ENCODE results near the gene SESTD1. TPM values are rescaled to one million over a fixed set of nuclear protein-coding genes. Genes with fewer than 3 reads are reported as not detected.
"Not testable (repeated sequence)": the region's sequence is repeated elsewhere in the genome, so short reads cannot be mapped to it uniquely, and the experiment has no call there.

SESTD1 gene
- total and polyA plus RNA-seq, 2 of the 4 experiments (the other 2 are of a cell fraction), result 8.4 to 12.7 TPM

DNA sequence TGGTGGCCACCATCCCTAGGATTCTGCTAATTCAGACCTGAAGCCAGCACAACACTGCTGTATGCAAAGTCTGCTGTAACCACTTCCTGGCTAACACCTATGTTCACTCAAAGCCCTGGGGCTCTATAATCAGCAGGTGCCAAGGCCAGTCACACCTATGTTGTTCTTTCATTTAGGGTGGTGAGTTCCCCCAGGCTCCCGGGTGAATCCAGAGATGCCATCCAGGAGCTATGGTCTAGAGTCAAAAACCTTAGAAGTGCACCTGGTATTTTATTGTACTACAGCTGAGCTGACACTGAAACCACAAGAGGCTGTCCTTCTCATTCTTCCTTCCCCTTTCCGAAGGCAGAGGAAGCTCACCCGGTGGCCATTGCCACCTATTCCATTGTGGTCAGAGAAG lies 168.5 kb downstream of the SESTD1 start:
- dilution Hi-C loops (cut with HindIII; ENCODE audit: low sequenced_read_pairs, unreplicated experiment), result no loop called here

DNA sequence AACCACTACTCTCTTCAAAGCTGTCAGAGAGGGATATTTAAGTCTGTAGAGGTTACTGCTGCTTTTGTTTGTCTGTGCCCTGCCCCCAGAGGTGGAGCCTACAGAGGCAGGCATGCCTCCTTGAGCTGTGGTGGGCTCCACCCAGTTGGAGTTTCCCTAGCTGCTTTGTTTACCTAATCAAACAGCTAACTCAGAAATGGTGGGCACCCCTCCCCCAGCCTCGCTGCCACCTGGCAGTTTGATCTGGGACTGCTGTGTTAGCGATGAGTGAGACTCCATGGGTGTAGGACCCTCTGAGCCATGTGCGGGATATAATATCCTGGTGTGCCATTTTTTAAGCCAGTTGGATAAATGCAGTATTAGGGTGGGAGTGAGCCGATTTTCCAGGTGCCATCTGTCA lies 171.7 kb downstream of the SESTD1 start:
- in situ Hi-C loops (cut with MboI; ENCODE audit: low sequenced_read_pairs); ATAC-seq (ENCODE audit: low read depth): not testable (repeated sequence)

More for the DNA sequence above, 168.5 kb downstream of the SESTD1 start:
- H3K27me3 ChIP-seq (ENCODE audit: control insufficient read depth, insufficient read depth, low read length), result no peaks in the 10 kb centered on the region
- no peak overlapping the region for H2AK9ac ChIP-seq (replicated peaks; ENCODE audit: low read depth, low read length, poor library complexity)
- H3K4me2 ChIP-seq (ENCODE audit: low read depth, low read length), result no peak overlapping the region
- no peak overlapping the region for H3K56ac ChIP-seq (ENCODE audit: extremely low read depth, insufficient read depth, low read length)
- no peak overlapping the region for H2AK5ac ChIP-seq (ENCODE audit: low read depth, low read length)
- ChIA-PET CTCF (no interaction called here), POLR2A (ENCODE audit: unreplicated experiment) (no interaction called here)
- intact Hi-C loops (cut with micrococcal nuclease) (no loop called here), in situ Hi-C loops (cut with MboI; ENCODE audit: low sequenced_read_pairs) (no loop called here)
- no peak overlapping the region for H3K23ac ChIP-seq (ENCODE audit: low read depth, low read length)
- no peak overlapping the region for H2AFZ ChIP-seq (replicated peaks; ENCODE audit: low read length, poor library complexity)
- no peak overlapping the region for H2BK15ac ChIP-seq (ENCODE audit: low read depth, low read length)
- no peaks in the 10 kb centered on the region for H3K36me3 ChIP-seq (ENCODE audit: control insufficient read depth, insufficient read depth, low read length)
- ATAC-seq (ENCODE audit: low read depth), result no peak
- no peak overlapping the region for H3K4me3 ChIP-seq (ENCODE audit: insufficient read depth, low read depth, low read length)
- no peak overlapping the region for H3K18ac ChIP-seq (ENCODE audit: low read depth, low read length)
- no peaks in the 10 kb centered on the region for H4K20me1 ChIP-seq (ENCODE audit: insufficient read depth, low read length)
- no peak overlapping the region for H4K8ac ChIP-seq (ENCODE audit: low read depth in 2 of 2, low read length in 2 of 2)
- H3K9me3 ChIP-seq (ENCODE audit: control insufficient read depth, insufficient read depth, low read length), result no peaks in the 10 kb centered on the region
- no peaks in the 10 kb centered on the region for H3K79me1 ChIP-seq (ENCODE audit: low read depth in 1 of 2, low read length in 2 of 2)
- no peak overlapping the region for H4K91ac ChIP-seq (ENCODE audit: insufficient read depth, low read depth, low read length)
- H3K4ac ChIP-seq (ENCODE audit: low read depth, low read length), result no peak overlapping the region
- no CpG with 5 or more reads among the region's 3 CpGs for WGBS, 2 experiments (ENCODE audit: extremely low coverage in 2 of 2, insufficient read length in 1 of 2)
- no peak overlapping the region for H2BK20ac ChIP-seq (ENCODE audit: low read depth, low read length)
- no TSS peak for BruUV-seq (replicated peaks)
- H3K9me1 ChIP-seq (ENCODE audit: insufficient read depth, low read length), result no peaks in the 10 kb centered on the region
- no peak overlapping the region for H2BK120ac ChIP-seq (ENCODE audit: low read depth, low read length)
- no peak overlapping the region for H3K9ac ChIP-seq (ENCODE audit: low read depth, low read length)
- TF ChIP-seq RFX5 (IDR thresholded peaks at IDR 0.05; ENCODE audit: low read depth, low read length) (no peak), MAFK (IDR thresholded peaks at IDR 0.05; ENCODE audit: low read depth, low read length) (no peak), CEBPB (IDR thresholded peaks at IDR 0.05; ENCODE audit: low read depth, low read length) (no peak), RAD21 (IDR thresholded peaks at IDR 0.05; ENCODE audit: low read length) (no peak), CHD1 (IDR thresholded peaks at IDR 0.05; ENCODE audit: low read depth, low read length) (no peak)
- no peak overlapping the region for H4K5ac ChIP-seq (ENCODE audit: low read depth, low read length)
- no peak for DNase-seq
- no peak overlapping the region for H2BK5ac ChIP-seq (ENCODE audit: low read depth, low read length, poor library complexity, severe bottlenecking)
- H3K14ac ChIP-seq (replicated peaks; ENCODE audit: low read depth, low read length), result no peak overlapping the region
- H3K4me1 ChIP-seq (ENCODE audit: control insufficient read depth, insufficient read depth, low read length), result no peaks in the 10 kb centered on the region
- H3K27ac ChIP-seq (ENCODE audit: insufficient read depth, low read length), result no peak overlapping the region

More for the DNA sequence above, 171.7 kb downstream of the SESTD1 start:
- H3K79me1 ChIP-seq (ENCODE audit: low read depth in 1 of 2, low read length in 2 of 2); H3K4me2 ChIP-seq (ENCODE audit: low read depth, low read length); H2AFZ ChIP-seq (replicated peaks; ENCODE audit: low read length, poor library complexity); H3K27ac ChIP-seq (ENCODE audit: insufficient read depth, low read length); H2BK120ac ChIP-seq (ENCODE audit: low read depth, low read length); intact Hi-C loops (cut with micrococcal nuclease); H2BK20ac ChIP-seq (ENCODE audit: low read depth, low read length); H3K4me1 ChIP-seq (ENCODE audit: control insufficient read depth, insufficient read depth, low read length); dilution Hi-C loops (cut with HindIII; ENCODE audit: low sequenced_read_pairs, unreplicated experiment); H4K8ac ChIP-seq (ENCODE audit: low read depth in 2 of 2, low read length in 2 of 2); H3K18ac ChIP-seq (ENCODE audit: low read depth, low read length); H3K9ac ChIP-seq (ENCODE audit: low read depth, low read length); H3K9me1 ChIP-seq (ENCODE audit: insufficient read depth, low read length); H3K9me3 ChIP-seq (ENCODE audit: control insufficient read depth, insufficient read depth, low read length); H2BK5ac ChIP-seq (ENCODE audit: low read depth, low read length, poor library complexity, severe bottlenecking); H4K20me1 ChIP-seq (ENCODE audit: insufficient read depth, low read length); H4K91ac ChIP-seq (ENCODE audit: insufficient read depth, low read depth, low read length); H3K14ac ChIP-seq (replicated peaks; ENCODE audit: low read depth, low read length); H4K5ac ChIP-seq (ENCODE audit: low read depth, low read length); POLR2A ChIA-PET (ENCODE audit: unreplicated experiment); H3K23ac ChIP-seq (ENCODE audit: low read depth, low read length); H3K4me3 ChIP-seq (ENCODE audit: insufficient read depth, low read depth, low read length); H3K56ac ChIP-seq (ENCODE audit: extremely low read depth, insufficient read depth, low read length); DNase-seq; BruUV-seq (replicated peaks); H2AK9ac ChIP-seq (replicated peaks; ENCODE audit: low read depth, low read length, poor library complexity); H3K4ac ChIP-seq (ENCODE audit: low read depth, low read length); H3K27me3 ChIP-seq (ENCODE audit: control insufficient read depth, insufficient read depth, low read length); H3K36me3 ChIP-seq (ENCODE audit: control insufficient read depth, insufficient read depth, low read length); CTCF ChIA-PET; H2AK5ac ChIP-seq (ENCODE audit: low read depth, low read length); H2BK15ac ChIP-seq (ENCODE audit: low read depth, low read length): not testable (repeated sequence)
- no CpG with 5 or more reads among the region's 4 CpGs for WGBS, 2 experiments (ENCODE audit: extremely low coverage in 2 of 2, insufficient read length in 1 of 2)
